Activated T-cell treated with anti-CD3 and anti-CD28 coated beads, Interleukin-2, amount 50 U/mL, for 24 hours (primary cell): Measurements from ENCODE around the gene SHBG.
"Not testable (repeated sequence)": the region's sequence is repeated elsewhere in the genome, so short reads cannot be mapped to it uniquely, and the experiment has no call there.

Source experiments
- DNase-seq: peaks from one replicate; pipeline ENCODE4 v3.0.0-alpha.2; 2020
- H3K27ac Mint-ChIP-seq: 2 replicates; pipeline ENCODE4 v1.8.0; 2020; ENCODE audit warnings: mild to moderate bottlenecking, mixed read lengths
- H3K27me3 Mint-ChIP-seq: 2 replicates; pipeline ENCODE4 v1.8.0; 2020; ENCODE audit warnings: mixed read lengths
- H3K36me3 Mint-ChIP-seq: 2 replicates; pipeline ENCODE4 v1.8.0; 2020; ENCODE audit warnings: low read depth, mixed read lengths
- H3K4me1 Mint-ChIP-seq: 2 replicates; pipeline ENCODE4 v1.8.0; 2020; ENCODE audit warnings: low read depth, mixed read lengths
- H3K4me3 Mint-ChIP-seq: 2 replicates; pipeline ENCODE4 v1.8.0; 2020; ENCODE audit warnings: mild to moderate bottlenecking, moderate library complexity, mixed read lengths
- H3K9me3 Mint-ChIP-seq: 2 replicates; pipeline ENCODE4 v1.8.0; 2020; ENCODE audit warnings: mixed read lengths

Gene SHBG

DNA sequence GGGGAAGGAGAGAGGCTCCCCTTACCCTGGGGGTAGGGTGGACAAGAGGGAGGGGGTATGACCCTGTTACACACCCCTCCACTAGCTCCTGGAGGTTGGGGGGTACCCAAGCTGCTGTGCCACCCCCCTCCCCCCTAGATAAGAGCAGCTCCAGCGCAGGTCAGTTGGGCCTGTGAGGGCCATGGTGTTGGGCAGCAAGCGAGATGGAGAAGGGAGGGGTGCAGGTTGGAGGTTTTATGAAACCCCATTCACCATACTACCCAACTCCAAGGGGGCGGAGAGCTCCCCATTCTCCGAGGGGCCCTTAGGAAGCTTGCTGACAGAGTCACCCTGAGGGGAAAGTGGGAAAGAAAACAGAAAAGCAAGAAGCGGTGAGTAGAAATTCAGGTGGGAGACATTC, 38.3 kb upstream of the SHBG start:
- H3K27me3 Mint-ChIP-seq: no peaks in the 10 kb centered on the region
- peaks cover 6% of the 10 kb centered on the region for H3K4me1 Mint-ChIP-seq
- H3K36me3 Mint-ChIP-seq: peaks cover 89% of the 10 kb centered on the region
- H3K4me3 Mint-ChIP-seq: no peak overlapping the region
- H3K27ac Mint-ChIP-seq: peak overlapping the region; percentile 26
- H3K9me3 Mint-ChIP-seq: no peaks in the 10 kb centered on the region
- no peak for DNase-seq

DNA sequence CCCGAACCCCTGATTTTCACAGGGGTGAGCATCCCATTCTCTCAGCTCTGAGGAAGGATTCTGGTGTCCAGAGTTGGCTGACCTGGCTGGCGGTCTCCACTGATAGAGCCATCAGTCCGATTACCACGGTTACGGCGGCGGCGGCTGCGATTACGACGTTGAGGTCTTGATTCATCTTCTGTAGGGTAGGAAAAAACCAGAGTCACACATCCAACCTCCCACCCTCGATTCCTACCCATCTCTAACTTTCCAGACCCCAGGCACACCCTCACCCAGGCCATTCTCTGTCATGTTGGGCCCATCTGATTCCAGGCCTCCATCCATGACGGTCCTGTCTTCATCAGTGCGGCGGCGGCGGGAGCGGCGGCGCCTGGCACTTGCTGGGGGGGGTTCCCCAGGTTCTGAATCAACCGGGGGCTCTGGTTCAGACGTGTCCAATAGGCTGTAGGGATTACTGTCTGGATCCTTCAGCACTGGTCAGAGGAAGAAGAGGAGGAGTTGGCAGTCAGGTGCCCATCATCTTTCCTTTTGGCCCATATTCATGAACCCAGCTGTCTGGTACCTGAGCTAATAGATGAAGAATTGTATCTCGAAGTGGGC, 37.4 kb upstream of the SHBG start:
- no peaks in the 10 kb centered on the region for H3K9me3 Mint-ChIP-seq
- no peaks in the 10 kb centered on the region for H3K27me3 Mint-ChIP-seq
- H3K4me1 Mint-ChIP-seq: peaks cover 4% of the 10 kb centered on the region
- H3K36me3 Mint-ChIP-seq: peaks cover 90% of the 10 kb centered on the region
- no peak for DNase-seq
- H3K27ac Mint-ChIP-seq: peak overlapping the region; percentile 5
- H3K4me3 Mint-ChIP-seq: no peak overlapping the region

DNA sequence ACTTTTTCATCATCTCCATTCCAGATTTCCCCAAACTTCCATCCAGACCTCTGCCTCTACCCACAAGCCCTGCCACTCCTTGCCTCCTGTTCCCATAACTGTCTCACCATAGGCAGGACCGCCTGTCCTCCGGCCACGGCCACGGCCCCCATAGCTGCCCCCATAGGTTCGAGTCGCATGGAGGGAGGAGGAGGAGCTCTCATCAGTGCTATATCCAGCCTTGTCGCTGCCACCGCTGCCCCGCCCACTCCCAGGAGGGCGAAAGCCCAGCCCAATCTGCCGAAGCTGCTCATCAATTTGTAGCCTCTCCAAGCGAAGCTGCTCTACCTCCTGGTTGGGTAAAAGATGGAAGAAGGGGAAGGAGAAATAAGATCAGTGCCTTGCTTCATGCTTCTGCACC, 36.6 kb upstream of the SHBG start:
- Mint-ChIP-seq H3K4me3 (no peak overlapping the region), H3K9me3 (no peaks in the 10 kb centered on the region), H3K27me3 (no peaks in the 10 kb centered on the region), H3K27ac (peak overlapping the region; percentile 15), H3K36me3 (peaks cover 86% of the 10 kb centered on the region), H3K4me1 (peaks cover 3% of the 10 kb centered on the region)
- DNase-seq: no peak

DNA sequence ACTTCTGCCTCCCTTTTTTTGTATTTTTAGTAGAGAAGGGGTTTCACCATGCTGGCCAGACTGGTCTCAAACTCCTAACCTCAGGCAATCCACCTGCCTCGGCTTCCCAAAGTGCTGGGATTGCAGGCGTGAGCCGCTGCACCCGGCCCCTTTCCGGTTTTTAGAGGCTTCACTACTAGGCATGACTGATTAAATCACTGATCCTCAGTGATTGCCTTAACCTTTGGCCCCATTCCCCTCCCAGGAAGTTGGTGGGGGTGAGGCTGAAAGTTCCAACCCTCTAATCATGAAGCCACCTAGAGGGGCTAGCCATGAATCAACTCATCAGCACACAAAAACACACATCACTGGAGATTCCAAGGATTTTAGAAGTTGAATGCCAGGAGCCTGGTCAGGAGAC, 32.4 kb upstream of the SHBG start:
- H3K36me3 Mint-ChIP-seq: peaks cover 90% of the 10 kb centered on the region
- H3K4me1 Mint-ChIP-seq, H3K27ac Mint-ChIP-seq, DNase-seq, H3K27me3 Mint-ChIP-seq, H3K9me3 Mint-ChIP-seq, H3K4me3 Mint-ChIP-seq: not testable (repeated sequence)

DNA sequence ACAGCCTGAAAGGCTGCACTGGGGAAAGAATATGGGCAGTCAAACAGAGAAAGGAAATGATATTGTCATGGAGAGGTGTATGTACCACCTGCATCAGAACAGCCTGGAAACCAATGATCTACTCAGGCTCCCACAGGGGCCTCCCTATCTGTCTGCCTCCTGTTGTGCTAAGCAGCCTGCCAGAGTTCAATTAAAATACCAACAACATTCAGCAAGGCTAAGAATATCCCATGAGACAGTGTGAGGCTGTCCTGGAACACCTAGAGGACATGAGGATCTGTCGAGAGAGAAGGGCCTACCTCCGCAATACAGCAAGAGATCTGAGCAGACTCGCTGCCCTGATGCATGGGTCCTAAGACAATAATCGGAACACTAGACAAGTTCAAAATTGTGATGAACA, 23.7 kb upstream of the SHBG start:
- Mint-ChIP-seq H3K9me3 (no peaks in the 10 kb centered on the region), H3K4me1 (peaks cover 20% of the 10 kb centered on the region), H3K27me3 (no peaks in the 10 kb centered on the region), H3K27ac (peak overlapping the region; percentile 50), H3K36me3 (peaks cover 69% of the 10 kb centered on the region), H3K4me3 (no peak overlapping the region)
- DNase-seq: no peak

DNA sequence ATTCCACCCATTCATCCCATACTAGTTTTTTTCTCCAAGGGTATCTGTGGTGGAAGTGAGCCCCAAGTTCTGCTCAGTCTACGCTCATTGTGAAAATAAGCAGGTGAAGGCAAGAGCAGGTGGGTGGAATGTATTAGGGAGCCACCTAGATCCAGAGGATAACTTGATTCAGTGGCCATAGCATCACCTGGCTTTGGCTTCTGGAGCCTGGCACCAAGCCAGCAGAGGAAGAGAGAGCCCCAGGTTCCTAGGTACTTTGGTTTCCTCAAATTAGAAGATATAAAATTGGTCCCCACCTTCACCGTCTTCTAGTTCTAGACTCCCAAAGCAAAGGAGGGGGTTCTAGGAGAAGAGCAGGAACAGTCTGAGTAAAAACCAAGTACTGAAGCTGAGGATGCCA, 19.3 kb upstream of the SHBG start:
- H3K9me3 Mint-ChIP-seq: no peaks in the 10 kb centered on the region
- peaks cover 52% of the 10 kb centered on the region for H3K36me3 Mint-ChIP-seq
- H3K27me3 Mint-ChIP-seq: no peaks in the 10 kb centered on the region
- DNase-seq: no peak
- H3K27ac Mint-ChIP-seq: no peak overlapping the region
- H3K4me3 Mint-ChIP-seq: no peak overlapping the region
- peaks cover 46% of the 10 kb centered on the region for H3K4me1 Mint-ChIP-seq

DNA sequence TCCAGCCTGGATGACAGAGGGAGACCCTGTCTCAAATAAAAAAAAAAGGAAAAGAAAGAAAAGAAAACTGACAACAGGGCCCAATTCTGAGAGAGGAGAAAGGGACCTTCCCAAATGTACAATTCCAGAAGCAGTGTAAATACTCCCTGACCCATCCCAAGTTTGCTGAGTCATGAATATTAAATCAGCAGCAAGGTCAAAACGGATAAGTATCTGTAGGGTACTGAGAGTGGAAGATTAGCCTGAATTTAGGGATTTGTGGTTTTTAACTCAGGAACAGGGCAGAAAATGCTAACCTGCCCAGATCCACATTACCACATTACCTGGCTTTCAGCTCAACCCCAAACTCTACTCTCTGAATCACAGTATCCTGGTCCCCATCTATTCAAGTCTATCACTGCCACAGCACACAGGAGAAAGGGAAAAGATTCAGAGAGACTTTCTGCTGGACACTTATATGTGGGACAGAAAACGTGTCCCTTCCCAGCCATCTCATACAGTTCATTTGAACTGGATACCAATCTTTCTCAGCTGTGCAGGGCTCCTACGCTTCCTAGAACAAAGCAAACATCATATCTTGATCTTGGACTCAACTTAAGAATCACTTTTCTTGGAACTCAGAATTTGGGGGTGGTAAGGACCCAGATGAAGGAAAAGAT, 18.2 kb upstream of the SHBG start:
- DNase-seq: no peak
- peak overlapping the region; percentile 88 for H3K4me3 Mint-ChIP-seq
- no peaks in the 10 kb centered on the region for H3K9me3 Mint-ChIP-seq
- H3K27ac Mint-ChIP-seq: no peak overlapping the region
- H3K27me3 Mint-ChIP-seq: no peaks in the 10 kb centered on the region
- H3K36me3 Mint-ChIP-seq: peaks cover 44% of the 10 kb centered on the region
- H3K4me1 Mint-ChIP-seq: peaks cover 42% of the 10 kb centered on the region

DNA sequence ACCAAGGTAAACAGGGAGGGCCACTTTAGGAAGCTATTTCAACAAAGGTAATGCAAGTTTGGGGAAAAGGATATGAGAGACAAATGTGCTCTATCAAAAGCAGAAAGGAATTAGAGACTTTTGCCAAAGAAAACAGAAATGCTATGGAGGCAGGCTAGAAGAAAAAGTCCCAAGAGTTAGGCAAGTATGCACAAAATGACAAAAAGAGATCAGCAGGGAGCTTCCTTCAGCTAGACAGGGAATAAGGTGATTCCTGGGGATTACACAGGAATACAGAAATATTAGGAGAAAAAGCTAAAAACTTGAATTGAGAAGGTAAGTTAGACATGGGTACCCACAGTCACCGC, 17.7 kb upstream of the SHBG start:
- Mint-ChIP-seq H3K27ac (peak overlapping the region; percentile 44), H3K36me3 (peaks cover 44% of the 10 kb centered on the region), H3K9me3 (no peaks in the 10 kb centered on the region), H3K4me1 (peaks cover 42% of the 10 kb centered on the region), H3K27me3 (no peaks in the 10 kb centered on the region), H3K4me3 (peak overlapping the region; percentile 88)
- DNase-seq: no peak

DNA sequence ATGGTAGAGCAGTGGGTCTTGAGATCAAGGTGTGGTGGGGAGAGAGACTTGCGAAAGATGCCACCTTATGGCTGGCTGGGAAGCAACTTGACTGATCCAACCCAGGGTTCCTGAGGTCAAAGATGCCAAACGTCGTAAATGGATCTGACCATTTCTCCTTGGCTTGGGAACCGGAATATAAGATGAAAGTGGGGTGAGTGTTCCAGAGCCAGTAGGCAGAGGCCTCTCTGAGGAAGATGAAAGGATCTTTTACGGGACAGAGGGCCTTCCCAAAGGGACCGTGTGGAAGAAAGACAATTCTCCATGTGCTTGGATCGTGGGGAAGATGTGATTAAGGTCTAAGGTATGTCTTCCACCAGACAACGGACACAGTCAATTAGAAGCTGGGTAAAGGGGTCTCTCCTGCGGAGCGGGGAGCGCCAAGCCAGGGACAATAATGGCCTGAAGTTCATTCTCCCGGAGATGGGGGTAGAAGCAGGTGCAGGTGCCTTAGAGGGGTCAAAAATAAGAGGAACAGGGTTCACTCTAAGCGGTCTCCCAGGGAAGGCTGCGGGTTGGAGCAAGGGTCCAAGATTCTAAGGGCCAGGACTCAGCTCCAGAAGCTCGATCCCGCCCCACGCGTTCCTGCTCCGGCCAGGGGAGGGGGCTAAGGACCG, 16.0 kb upstream of the SHBG start:
- H3K4me1 Mint-ChIP-seq: peaks cover 42% of the 10 kb centered on the region
- H3K4me3 Mint-ChIP-seq: peak overlapping the region; percentile 88
- H3K27me3 Mint-ChIP-seq: no peaks in the 10 kb centered on the region
- H3K27ac Mint-ChIP-seq: peak overlapping the region; percentile 83
- DNase-seq: no peak
- peaks cover 39% of the 10 kb centered on the region for H3K36me3 Mint-ChIP-seq
- H3K9me3 Mint-ChIP-seq: no peaks in the 10 kb centered on the region

DNA sequence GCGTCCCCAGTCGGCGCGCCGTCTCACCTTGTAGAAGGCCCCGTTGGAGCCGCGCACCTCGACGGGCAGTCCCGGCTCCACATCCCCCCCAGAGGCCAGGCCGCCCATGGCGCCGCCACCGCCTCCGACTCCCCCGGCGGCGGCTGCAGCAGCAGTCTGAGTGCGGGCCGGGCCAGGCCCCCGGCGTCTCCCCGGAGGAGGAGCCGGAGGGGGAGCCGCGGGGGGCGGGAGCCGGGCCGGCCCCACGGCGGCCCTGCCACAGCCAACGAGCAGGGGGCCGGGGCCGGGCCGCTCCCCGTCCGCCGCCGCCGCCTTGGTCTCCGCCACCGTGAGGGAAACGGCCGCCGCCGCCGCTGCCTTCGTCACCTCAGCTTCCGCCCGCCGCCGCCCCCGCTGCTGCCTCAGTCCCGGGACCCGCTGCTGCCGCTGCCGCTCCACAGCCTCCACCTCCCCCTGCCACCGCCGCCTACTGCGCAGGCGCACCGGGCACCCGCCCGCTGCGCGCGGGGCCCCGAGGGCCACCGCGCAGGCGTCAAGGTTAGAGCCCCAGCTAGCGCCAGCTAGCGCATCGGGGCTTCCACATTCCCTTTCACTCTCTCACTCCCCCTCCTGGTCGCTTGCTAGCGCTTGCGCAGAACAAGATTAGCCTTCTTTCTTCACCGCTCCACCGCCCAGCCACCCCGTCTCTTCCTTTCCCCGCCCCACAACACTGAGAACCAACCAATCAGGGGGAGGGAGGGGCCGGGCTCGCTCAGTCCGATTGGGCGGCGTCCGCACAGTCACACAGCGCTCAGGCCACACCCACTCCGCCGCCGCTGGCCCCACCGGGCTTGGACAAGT, 15.3 kb upstream of the SHBG start, which contains the start of gene FXR2:
Gene FXR2 (minus strand): TSS at position 473 of the 840 bp plus-strand sequence. CDS start 365 bp downstream, at position 108.
- DNase-seq: peak; percentile 99
- peaks cover 38% of the 10 kb centered on the region for H3K4me1 Mint-ChIP-seq
- peak within 1 kb of the TSS; percentile 91 for H3K27ac Mint-ChIP-seq
- H3K36me3 Mint-ChIP-seq: peaks cover 36% of the 10 kb centered on the region
- peak within 1 kb of the TSS; percentile 88 for H3K4me3 Mint-ChIP-seq
- H3K27me3 Mint-ChIP-seq: no peaks in the 10 kb centered on the region
- no peaks in the 10 kb centered on the region for H3K9me3 Mint-ChIP-seq

DNA sequence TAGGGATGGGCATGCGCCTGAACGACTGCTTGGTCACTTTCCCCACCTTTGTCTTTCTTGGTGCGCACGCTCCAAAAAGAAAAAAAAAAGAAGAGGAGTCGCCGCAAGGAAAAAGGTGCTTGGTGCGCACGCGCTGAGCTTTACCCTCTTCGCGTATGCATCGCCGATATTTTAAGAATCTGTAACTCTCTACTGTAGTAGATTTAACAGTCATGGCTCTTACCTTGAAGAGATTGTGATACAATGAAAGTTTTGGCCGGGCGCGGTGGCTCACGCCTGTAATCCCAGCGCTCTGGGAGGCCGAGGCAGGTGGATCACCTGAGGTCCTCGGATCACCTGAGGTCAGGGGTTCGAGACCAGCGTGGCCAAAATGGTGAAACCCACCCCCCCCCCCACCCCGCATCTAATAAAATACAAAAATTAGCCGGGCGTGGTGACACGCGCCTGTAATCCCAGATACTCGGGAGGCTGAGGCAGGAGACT, 14.6 kb upstream of the SHBG start:
- peaks cover 32% of the 10 kb centered on the region for H3K36me3 Mint-ChIP-seq
- H3K27ac Mint-ChIP-seq: peak overlapping the region; percentile 91
- no peaks in the 10 kb centered on the region for H3K27me3 Mint-ChIP-seq
- H3K4me3 Mint-ChIP-seq: peak overlapping the region; percentile 76
- H3K4me1 Mint-ChIP-seq: peaks cover 37% of the 10 kb centered on the region
- no peaks in the 10 kb centered on the region for H3K9me3 Mint-ChIP-seq
- DNase-seq: no peak

DNA sequence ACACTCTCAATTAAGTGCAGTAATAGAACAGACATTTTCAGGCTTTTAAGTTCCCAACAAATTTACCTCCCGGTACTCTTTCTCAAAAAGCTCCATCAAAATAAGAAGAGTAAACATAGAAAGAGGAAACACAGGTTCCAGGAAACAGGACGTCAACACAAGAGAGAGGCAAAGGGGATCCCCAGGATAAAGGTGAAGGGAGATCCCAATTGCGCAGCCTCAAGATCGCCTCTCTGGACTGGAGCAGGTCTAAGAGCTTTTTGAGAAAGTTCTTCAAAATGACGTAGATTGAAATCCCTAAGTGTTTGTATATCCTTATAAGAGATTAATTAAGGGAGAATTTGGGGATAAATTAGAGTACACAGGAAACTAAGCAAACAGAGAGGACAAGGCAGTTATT, 11.3 kb upstream of the SHBG start:
- DNase-seq: no peak
- H3K9me3 Mint-ChIP-seq: no peaks in the 10 kb centered on the region
- peaks cover 4% of the 10 kb centered on the region for H3K4me1 Mint-ChIP-seq
- no peaks in the 10 kb centered on the region for H3K27me3 Mint-ChIP-seq
- peaks cover 6% of the 10 kb centered on the region for H3K36me3 Mint-ChIP-seq
- H3K27ac Mint-ChIP-seq: no peak overlapping the region
- no peak overlapping the region for H3K4me3 Mint-ChIP-seq

DNA sequence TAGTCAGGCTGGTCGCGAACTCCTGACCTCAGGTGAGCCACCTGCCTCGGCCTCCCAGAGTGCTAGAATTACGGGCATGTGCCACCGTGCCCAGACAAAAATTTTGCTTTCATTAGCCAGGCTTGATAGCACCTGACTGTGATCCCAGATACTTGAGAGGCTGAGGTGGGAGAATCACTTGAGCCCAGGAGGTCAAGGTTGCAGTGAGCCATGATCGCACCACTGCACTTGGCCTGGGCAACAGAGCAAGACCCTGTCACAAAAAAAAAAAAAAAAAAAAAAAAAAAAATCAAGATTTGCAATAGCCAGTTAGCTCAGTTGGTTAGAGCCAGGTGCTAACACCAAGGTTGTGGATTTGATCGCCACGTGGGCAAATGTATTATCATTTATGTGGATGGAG, 9.1 kb upstream of the SHBG start:
- Mint-ChIP-seq H3K36me3 (no peaks in the 10 kb centered on the region), H3K4me1 (no peaks in the 10 kb centered on the region), H3K27me3 (no peaks in the 10 kb centered on the region), H3K27ac (no peak overlapping the region), H3K4me3 (no peak overlapping the region), H3K9me3 (no peaks in the 10 kb centered on the region)
- DNase-seq: no peak

DNA sequence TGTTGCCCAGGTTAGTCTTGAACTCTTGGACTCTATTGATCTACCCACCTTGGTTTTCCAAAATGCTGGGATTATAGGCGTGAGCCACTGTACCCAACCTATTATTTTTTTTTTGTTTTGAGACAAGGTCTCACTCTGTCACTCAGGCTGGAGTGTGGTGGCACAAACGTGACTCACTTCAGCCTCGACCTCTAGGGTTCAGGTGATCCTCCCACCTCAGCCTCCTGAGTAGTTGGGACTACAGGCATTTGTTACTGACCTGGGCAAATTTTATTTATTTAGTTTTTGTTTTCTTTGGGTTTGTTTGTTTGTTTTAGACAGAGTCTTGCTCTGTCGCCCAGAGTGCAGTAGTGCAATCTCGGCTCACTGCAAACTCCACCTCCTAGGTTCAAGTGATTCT, 6.3 kb upstream of the SHBG start:
- Mint-ChIP-seq H3K27ac (no peak overlapping the region), H3K36me3 (peaks cover 3% of the 10 kb centered on the region), H3K9me3 (no peaks in the 10 kb centered on the region), H3K4me1 (peaks cover 13% of the 10 kb centered on the region), H3K4me3 (no peak overlapping the region), H3K27me3 (no peaks in the 10 kb centered on the region)
- no peak for DNase-seq
